ENCODE measurements around the gene ARHGAP27. TPM values are rescaled to one million over a fixed set of nuclear protein-coding genes. Genes with fewer than 3 reads are reported as not detected.

ARHGAP27 gene
- total and polyA plus RNA-seq, 2 donors (not counting 1 experiment from before 2014, with no cell fraction given), result 0.57 to 3.3 TPM

- H3K4me2 ChIP-seq (ENCODE audit: extremely low read depth, insufficient read depth, low read length), result no peak overlapping the region
- DNase-seq (ENCODE audit: low read depth in 2 of 2), result peak; percentile 58 to 84
- H4K20me1 ChIP-seq (ENCODE audit: control insufficient read depth, extremely low read depth, insufficient read depth, low read length), result no peaks in the 10 kb centered on the region
- TF ChIP-seq EZH2 (IDR thresholded peaks at IDR 0.05; ENCODE audit: low read length, missing control alignments) (no peak), CTCF (conservative IDR thresholded peaks at IDR 0.05 in 1 of 2, IDR thresholded peaks at IDR 0.05 in 1 of 2; ENCODE audit: low read depth in 1 of 2, low read length in 2 of 2) (peak; percentile 99)
- no peaks in the 10 kb centered on the region for H3K4me1 ChIP-seq (ENCODE audit: control insufficient read depth, extremely low read depth, insufficient read depth, low read length)
- no peaks in the 10 kb centered on the region for H3K36me3 ChIP-seq (ENCODE audit: control insufficient read depth, insufficient read depth, low read length)
- H3K79me2 ChIP-seq (ENCODE audit: control insufficient read depth, insufficient read depth, low read length), result no peaks in the 10 kb centered on the region
- H3K27ac ChIP-seq (ENCODE audit: insufficient read depth, low read length), result no peak overlapping the region
- H3K9me3 ChIP-seq (ENCODE audit: control insufficient read depth, insufficient read depth, low read depth, low read length), result no peaks in the 10 kb centered on the region
- H3K9ac ChIP-seq (ENCODE audit: insufficient read depth, low read length), result no peak overlapping the region
- H2AFZ ChIP-seq (ENCODE audit: low read length), result no peak overlapping the region
- H3K27me3 ChIP-seq (ENCODE audit: control insufficient read depth, insufficient read depth, low read length), result peaks cover 6% of the 10 kb centered on the region
- H3K4me3 ChIP-seq (replicated peaks in 1 of 4; ENCODE audit: control extremely low read depth in 1 of 4, insufficient read depth in 1 of 4, low read depth in 3 of 4, low read length in 4 of 4), result no peak overlapping the region
Measured at GRCh38 chr17:45385331-45385997, 47.2 kb downstream of the ARHGAP27 start.

GRCh38 chr17:45384789-45385262 is 47.8 kb downstream of the ARHGAP27 start:
- Histone ChIP-seq H3K9ac (ENCODE audit: insufficient read depth, low read length) (no peak overlapping the region), H3K4me3 (replicated peaks in 1 of 4; ENCODE audit: control extremely low read depth in 1 of 4, insufficient read depth in 1 of 4, low read depth in 3 of 4, low read length in 4 of 4) (no peak overlapping the region), H3K4me1 (ENCODE audit: control insufficient read depth, extremely low read depth, insufficient read depth, low read length) (no peaks in the 10 kb centered on the region), H3K79me2 (ENCODE audit: control insufficient read depth, insufficient read depth, low read length) (no peaks in the 10 kb centered on the region), H2AFZ (ENCODE audit: low read length) (no peak overlapping the region), H3K27me3 (ENCODE audit: control insufficient read depth, insufficient read depth, low read length) (peaks cover 6% of the 10 kb centered on the region), H3K9me3 (ENCODE audit: control insufficient read depth, insufficient read depth, low read depth, low read length) (no peaks in the 10 kb centered on the region), H3K27ac (ENCODE audit: insufficient read depth, low read length) (no peak overlapping the region), H4K20me1 (ENCODE audit: control insufficient read depth, extremely low read depth, insufficient read depth, low read length) (no peaks in the 10 kb centered on the region), H3K4me2 (ENCODE audit: extremely low read depth, insufficient read depth, low read length) (no peak overlapping the region), H3K36me3 (ENCODE audit: control insufficient read depth, insufficient read depth, low read length) (no peaks in the 10 kb centered on the region)
- TF ChIP-seq CTCF (conservative IDR thresholded peaks at IDR 0.05 in 1 of 2, IDR thresholded peaks at IDR 0.05 in 1 of 2; ENCODE audit: low read depth in 1 of 2, low read length in 2 of 2) (no peak), EZH2 (IDR thresholded peaks at IDR 0.05; ENCODE audit: low read length, missing control alignments) (no peak)
- no peak for DNase-seq (ENCODE audit: low read depth in 2 of 2)

- no peak overlapping the region for H3K27ac ChIP-seq (ENCODE audit: insufficient read depth, low read length)
- no peaks in the 10 kb centered on the region for H3K79me2 ChIP-seq (ENCODE audit: control insufficient read depth, insufficient read depth, low read length)
- H3K9me3 ChIP-seq (ENCODE audit: control insufficient read depth, insufficient read depth, low read depth, low read length), result no peaks in the 10 kb centered on the region
- no peaks in the 10 kb centered on the region for H3K36me3 ChIP-seq (ENCODE audit: control insufficient read depth, insufficient read depth, low read length)
- H2AFZ ChIP-seq (ENCODE audit: low read length), result no peak overlapping the region
- no peaks in the 10 kb centered on the region for H3K4me1 ChIP-seq (ENCODE audit: control insufficient read depth, extremely low read depth, insufficient read depth, low read length)
- H3K4me3 ChIP-seq (replicated peaks in 1 of 4; ENCODE audit: control extremely low read depth in 1 of 4, insufficient read depth in 1 of 4, low read depth in 3 of 4, low read length in 4 of 4), result no peak overlapping the region
- no peak overlapping the region for H3K9ac ChIP-seq (ENCODE audit: insufficient read depth, low read length)
- no peaks in the 10 kb centered on the region for H4K20me1 ChIP-seq (ENCODE audit: control insufficient read depth, extremely low read depth, insufficient read depth, low read length)
- peaks cover 3% of the 10 kb centered on the region for H3K27me3 ChIP-seq (ENCODE audit: control insufficient read depth, insufficient read depth, low read length)
- TF ChIP-seq CTCF (conservative IDR thresholded peaks at IDR 0.05 in 1 of 2, IDR thresholded peaks at IDR 0.05 in 1 of 2; ENCODE audit: low read depth in 1 of 2, low read length in 2 of 2) (no peak), EZH2 (IDR thresholded peaks at IDR 0.05; ENCODE audit: low read length, missing control alignments) (no peak)
- H3K4me2 ChIP-seq (ENCODE audit: extremely low read depth, insufficient read depth, low read length), result no peak overlapping the region
- peak in 1 of 2 donors; percentile 20 for DNase-seq (ENCODE audit: low read depth in 2 of 2)
Measured at GRCh38 chr17:45384047-45384788, 48.5 kb downstream of the ARHGAP27 start.
